ENCODE measurements around the gene RAVER1.

- no peak for TF ChIP-seq CTCF (conservative IDR thresholded peaks at IDR 0.05; ENCODE audit: low read depth, low read length)
- no peak for TF ChIP-seq EZH2 (IDR thresholded peaks at IDR 0.05; ENCODE audit: borderline replicate concordance, low read depth, low read length, poor library complexity, severe bottlenecking)
Observed at GRCh38 chr19:10292789-10293636, 40.3 kb downstream of the RAVER1 start.

Measured in A673 (cell line).